Effector CD8-positive, alpha-beta T cell (primary cell): ENCODE data around the gene CLMN.

ENCODE experiments used
- DNase-seq: peaks from one replicate; lab custom pipeline; 2025; lab: John Stamatoyannopoulos, UW
- total RNA-seq, 4 experiments: gene quantifications; one replicate each; lab custom pipeline; 2026; lab: John Stamatoyannopoulos, UW

Gene CLMN, protein sequence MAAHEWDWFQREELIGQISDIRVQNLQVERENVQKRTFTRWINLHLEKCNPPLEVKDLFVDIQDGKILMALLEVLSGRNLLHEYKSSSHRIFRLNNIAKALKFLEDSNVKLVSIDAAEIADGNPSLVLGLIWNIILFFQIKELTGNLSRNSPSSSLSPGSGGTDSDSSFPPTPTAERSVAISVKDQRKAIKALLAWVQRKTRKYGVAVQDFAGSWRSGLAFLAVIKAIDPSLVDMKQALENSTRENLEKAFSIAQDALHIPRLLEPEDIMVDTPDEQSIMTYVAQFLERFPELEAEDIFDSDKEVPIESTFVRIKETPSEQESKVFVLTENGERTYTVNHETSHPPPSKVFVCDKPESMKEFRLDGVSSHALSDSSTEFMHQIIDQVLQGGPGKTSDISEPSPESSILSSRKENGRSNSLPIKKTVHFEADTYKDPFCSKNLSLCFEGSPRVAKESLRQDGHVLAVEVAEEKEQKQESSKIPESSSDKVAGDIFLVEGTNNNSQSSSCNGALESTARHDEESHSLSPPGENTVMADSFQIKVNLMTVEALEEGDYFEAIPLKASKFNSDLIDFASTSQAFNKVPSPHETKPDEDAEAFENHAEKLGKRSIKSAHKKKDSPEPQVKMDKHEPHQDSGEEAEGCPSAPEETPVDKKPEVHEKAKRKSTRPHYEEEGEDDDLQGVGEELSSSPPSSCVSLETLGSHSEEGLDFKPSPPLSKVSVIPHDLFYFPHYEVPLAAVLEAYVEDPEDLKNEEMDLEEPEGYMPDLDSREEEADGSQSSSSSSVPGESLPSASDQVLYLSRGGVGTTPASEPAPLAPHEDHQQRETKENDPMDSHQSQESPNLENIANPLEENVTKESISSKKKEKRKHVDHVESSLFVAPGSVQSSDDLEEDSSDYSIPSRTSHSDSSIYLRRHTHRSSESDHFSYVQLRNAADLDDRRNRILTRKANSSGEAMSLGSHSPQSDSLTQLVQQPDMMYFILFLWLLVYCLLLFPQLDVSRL
- 0.19 to 1.9 (median 0.79) reads per million in 4 experiments for total RNA-seq

- peak; percentile 6 for DNase-seq
Observed at GRCh38 chr14:95319312-95320077, at the start of gene CLMN. Gene CLMN (minus strand): TSS chr14:95319908. CDS start chr14:95319792, 116 bp downstream.

DNA sequence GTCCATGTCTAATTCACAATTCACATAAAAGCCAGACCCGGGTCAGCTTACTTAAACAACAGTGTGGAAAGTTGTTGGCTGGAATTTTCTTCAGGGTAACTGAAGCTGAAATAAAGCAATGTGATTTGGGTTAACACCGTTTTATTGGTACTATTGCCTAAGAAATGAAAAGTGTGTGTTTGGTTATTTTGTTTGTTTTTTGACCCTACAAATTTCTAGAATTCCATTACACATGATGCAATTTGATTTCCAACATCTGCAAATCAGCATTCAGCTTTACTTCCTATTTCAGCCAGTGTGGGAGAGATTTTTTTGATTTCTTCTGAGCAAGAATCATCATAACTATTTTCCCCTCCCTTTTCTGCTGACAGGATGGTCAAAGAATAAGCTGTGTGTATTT, 45.7 kb upstream of the CLMN start:
- no peak for DNase-seq

DNA sequence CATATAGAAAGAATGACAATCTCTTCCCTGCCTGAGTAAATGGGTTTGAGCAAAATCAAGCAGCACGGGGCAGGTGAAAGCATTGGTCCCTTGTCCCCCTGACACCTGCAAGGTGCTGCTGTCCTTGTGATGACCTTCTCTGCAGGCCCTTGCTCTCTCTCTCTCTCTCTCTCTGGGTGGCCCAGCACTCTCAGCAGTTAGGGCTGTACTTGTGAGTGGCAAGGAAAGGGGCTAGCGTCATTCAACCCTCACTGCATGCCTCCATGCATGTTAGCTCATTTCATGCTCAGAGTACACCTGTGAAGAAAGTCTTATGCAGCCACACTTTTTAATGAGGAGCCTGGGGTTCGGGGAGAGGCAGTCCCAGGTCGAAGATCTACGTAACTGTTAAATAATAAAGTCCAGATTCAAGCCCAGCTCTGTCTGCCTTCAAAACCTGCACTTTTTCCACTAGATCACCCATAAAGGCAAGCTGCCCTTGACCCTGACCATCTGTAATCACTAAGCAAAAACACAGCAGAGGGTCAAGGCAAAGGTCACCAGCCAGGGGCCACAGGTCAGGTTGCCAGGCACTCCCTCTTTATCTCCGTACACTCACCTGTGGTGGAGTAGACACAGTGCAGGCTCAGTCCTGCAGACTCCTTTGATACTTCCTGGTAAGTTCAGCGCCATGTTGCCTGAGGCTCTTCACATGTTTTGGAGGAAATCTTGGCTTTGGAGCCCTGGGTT, 44.9 kb upstream of the CLMN start:
- DNase-seq, result no peak

DNA sequence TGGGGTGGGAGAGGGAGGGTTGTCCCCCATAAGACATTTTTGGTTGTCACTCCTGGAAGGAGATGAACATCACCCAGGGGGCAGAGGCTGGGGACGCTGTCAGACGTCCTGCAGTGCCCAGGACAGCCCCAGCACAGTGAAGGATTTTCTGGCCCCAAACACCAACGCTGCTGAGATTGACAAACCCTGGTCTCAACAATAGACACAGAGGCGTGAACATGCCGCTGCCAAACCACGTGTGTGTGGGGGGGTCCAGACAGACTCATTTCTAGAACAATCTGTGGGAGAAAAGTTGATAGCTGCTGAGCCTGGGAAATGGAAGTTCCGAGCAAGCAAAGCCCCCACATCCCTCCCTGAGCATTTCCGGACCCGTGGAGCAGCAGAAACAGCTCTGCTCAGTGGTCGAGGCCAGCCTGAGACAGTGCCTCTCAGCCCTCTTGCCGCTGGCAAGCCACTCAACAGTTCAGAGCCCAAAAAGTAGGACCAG, 43.8 kb upstream of the CLMN start:
- no peak for DNase-seq

- DNase-seq, result no peak
Observed at GRCh38 chr14:95362138-95362494, 42.4 kb upstream of the CLMN start.

- DNase-seq, result no peak
Observed at GRCh38 chr14:95361373-95362137, 41.8 kb upstream of the CLMN start.

DNA sequence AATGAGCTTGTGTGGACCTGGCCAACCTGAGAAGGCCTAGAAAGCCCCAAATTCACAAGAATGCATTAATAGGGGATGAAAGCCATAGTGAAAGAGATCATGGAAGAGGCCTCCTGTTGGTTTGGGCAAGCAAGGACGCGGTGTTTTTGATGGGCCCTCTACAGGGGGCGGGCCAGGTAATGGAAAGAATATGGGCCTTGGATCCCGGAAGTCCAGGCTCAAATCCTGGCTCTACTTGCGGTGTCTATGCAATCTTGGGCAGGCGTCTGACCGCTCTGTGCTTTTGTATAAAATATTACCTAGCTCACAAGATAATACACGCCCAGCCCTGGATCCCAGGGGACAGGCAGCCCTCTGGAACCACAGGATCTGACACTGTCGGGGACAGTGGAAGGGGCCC, 41.1 kb upstream of the CLMN start:
- DNase-seq, result no peak

- no peak for DNase-seq
Observed at GRCh38 chr14:95359994-95360826, 40.5 kb upstream of the CLMN start.

GRCh38 chr14:95356245-95356869, 36.6 kb upstream of the CLMN start:
- no peak for DNase-seq

GRCh38 chr14:95355422-95355821, 35.7 kb upstream of the CLMN start:
- DNase-seq, result no peak

GRCh38 chr14:95354834-95355233, 35.1 kb upstream of the CLMN start:
- no peak for DNase-seq

DNA sequence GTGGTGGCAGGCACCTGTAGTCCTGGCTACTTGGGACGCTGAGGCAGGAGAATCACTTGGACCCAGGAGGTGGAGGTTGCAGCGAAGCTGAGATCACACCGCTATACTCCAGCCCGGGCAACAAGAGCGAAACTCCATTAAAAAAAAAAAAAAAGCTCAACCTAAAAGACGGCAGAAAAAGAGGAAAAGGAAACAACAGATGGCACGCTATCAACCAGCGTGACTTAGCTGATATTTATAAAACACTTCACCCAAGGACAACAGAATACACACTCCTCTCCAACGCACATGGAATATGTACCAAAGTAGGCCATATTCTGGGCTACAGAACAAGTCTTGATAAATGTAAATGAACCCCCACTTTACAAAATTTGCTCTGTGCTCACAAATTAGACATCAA, 34.0 kb upstream of the CLMN start:
- no peak for DNase-seq

DNA sequence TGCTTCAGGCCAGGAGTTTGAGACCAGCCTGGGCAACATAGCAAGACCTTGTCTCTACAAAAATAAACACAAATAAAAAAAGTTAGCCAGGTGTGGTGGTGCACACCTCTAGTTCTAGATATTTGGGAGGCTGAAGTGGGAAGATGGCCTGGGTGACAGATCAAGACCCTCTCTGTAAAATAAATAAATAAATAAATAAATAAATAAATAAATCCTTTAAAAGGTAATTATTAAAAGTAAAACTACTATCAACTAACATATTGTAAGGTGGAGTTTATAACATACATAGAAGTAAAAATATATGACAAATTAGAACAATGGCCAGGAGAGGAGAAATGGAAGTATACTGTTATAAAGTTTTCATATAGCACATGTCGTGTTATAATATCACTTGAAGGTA, 33.3 kb upstream of the CLMN start:
- no peak for DNase-seq

GRCh38 chr14:95352481-95352880, 32.8 kb upstream of the CLMN start:
- no peak for DNase-seq

DNA sequence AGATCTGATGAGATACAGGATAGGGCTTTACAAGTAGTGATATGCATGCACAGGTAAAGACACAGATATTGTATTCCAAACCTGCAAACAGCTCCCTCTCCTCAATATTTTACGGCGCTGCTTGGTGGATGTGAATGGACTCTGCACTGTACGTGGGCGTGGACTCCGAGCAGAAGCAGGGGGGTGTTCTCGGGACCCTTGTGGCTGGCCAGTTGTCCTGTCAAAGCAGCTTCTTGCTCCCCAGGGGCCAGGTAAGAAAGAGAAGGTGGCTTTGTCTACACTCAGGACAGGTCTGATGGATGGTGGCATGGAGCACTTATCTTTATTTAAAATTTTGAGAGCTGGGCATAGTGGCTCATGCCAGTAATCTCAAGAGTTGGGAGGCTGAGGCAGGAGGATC, 29.5 kb upstream of the CLMN start:
- no peak for DNase-seq

DNA sequence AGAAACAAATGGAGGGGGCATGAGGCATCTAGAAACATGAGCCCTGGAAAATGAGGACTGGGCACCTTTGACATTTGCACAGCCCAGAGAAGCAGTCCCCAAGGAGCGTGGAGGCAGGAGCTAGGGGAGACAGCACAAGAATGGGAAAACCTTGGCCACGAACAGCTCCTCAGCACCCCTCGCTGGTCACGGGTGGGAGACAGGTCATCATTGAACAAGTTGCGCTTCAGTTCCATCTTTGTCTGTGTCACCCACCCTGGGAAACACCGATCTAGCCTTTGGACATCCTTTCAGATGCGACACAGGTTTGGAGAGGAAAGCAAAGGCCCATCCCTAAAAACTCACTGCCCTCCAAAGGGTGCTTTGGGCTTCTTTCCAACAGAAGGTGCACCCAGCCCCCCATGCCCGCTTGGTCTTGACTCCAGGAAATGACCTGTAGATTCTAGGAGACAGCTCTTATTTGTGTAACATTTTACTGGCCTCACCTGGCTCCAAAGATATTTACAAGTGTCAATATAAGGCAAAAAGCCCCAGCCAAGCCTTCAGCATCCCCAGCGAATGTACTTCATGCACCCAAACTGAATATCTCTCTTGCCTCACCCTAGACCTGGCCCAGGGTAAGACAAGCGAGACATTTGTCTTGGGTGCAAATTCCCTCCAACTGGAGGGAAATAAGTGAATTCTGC, 28.8 kb upstream of the CLMN start:
- DNase-seq, result no peak

DNA sequence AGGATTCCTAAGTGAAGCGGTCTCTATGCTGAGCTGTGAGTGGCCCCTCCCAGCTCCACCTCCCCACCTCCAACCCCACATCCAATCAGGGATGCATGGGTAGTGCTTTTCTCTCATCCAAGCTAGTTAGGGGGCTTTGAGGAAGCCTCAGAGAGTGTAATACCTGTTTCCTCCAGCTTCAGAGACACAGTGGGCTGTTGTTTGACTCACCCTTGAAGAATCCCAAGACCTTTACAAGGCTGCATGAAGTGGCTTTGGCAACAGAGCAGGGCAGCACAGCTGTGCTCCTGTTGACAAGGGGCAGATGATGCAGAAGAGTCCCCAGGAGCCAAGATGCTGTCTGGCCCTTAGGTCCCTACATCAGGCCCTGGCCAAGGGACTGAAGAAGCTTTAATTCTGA, 27.1 kb upstream of the CLMN start:
- no peak for DNase-seq

- no peak for DNase-seq
Observed at GRCh38 chr14:95346266-95346665, 26.6 kb upstream of the CLMN start.
